ENCODE measurements around the gene KCNT2. TPM values are rescaled to one million over a fixed set of nuclear protein-coding genes. Genes with fewer than 3 reads are reported as not detected.

The KCNT2 gene
- total and polyA plus RNA-seq, 2 donors (not counting 3 experiments of a cell fraction or from before 2014, with no cell fraction given): 0.46 to 1.6 TPM

- Histone ChIP-seq H3K4me1 (ENCODE audit: control insufficient read depth, extremely low read depth, insufficient read depth, low read length) (no peaks in the 10 kb centered on the region), H3K79me2 (ENCODE audit: control insufficient read depth, insufficient read depth, low read length) (no peaks in the 10 kb centered on the region), H3K27ac (ENCODE audit: insufficient read depth, low read depth, low read length) (no peak overlapping the region), H3K4me2 (ENCODE audit: insufficient read depth, low read length) (no peak overlapping the region), H3K36me3 (ENCODE audit: control insufficient read depth in 2 of 2, extremely low read depth in 1 of 2, insufficient read depth in 2 of 2, low read length in 2 of 2) (no peaks in the 10 kb centered on the region), H3K9me3 (replicated peaks; ENCODE audit: control insufficient read depth, insufficient read depth, low read length) (no peaks in the 10 kb centered on the region), H3K9me1 (replicated peaks; ENCODE audit: control insufficient read depth, extremely low read depth, insufficient read depth, low read length) (no peaks in the 10 kb centered on the region), H3K9ac (replicated peaks; ENCODE audit: extremely low read depth, insufficient read depth, low read length) (no peak overlapping the region), H3K4me3 (replicated peaks in 1 of 3; ENCODE audit: insufficient read depth in 1 of 3, low read depth in 1 of 3, low read length in 3 of 3) (no peak overlapping the region), H2AFZ (ENCODE audit: low read depth, low read length) (no peak overlapping the region), H3K27me3 (ENCODE audit: control insufficient read depth in 2 of 2, insufficient read depth in 2 of 2, low read length in 2 of 2) (no peaks in the 10 kb centered on the region), H4K20me1 (replicated peaks; ENCODE audit: control insufficient read depth, extremely low read depth, insufficient read depth, low read length) (no peaks in the 10 kb centered on the region)
- no TSS peak for BruUV-seq (replicated peaks)
- dilution Hi-C loops (cut with MboI; ENCODE audit: extremely low pct_ligation_motif_present, low sequenced_read_pairs) (no loop called here), intact Hi-C loops (cut with micrococcal nuclease) (no loop called here)
- TF ChIP-seq GATA2 (IDR thresholded peaks at IDR 0.05; ENCODE audit: insufficient read depth, insufficient read length, low read depth, low read length) (no peak), MYC (IDR thresholded peaks at IDR 0.05; ENCODE audit: low read depth, low read length) (no peak), MAX (IDR thresholded peaks at IDR 0.05; ENCODE audit: insufficient read depth, insufficient read length) (no peak), JUN (IDR thresholded peaks at IDR 0.05; ENCODE audit: borderline replicate concordance, insufficient read depth, insufficient read length, low read depth) (no peak), POLR2A (IDR thresholded peaks at IDR 0.05; ENCODE audit: low read depth, low read length) (no peak), POLR2AphosphoS5 (IDR thresholded peaks at IDR 0.05; ENCODE audit: insufficient read depth, low read depth, low read length) (no peak), FOS (IDR thresholded peaks at IDR 0.05; ENCODE audit: borderline replicate concordance, insufficient read depth, low read length) (no peak), EZH2 (IDR thresholded peaks at IDR 0.05; ENCODE audit: borderline replicate concordance, low read depth, low read length, severe bottlenecking) (no peak)
- TF ChIP-seq, protein P1, sequence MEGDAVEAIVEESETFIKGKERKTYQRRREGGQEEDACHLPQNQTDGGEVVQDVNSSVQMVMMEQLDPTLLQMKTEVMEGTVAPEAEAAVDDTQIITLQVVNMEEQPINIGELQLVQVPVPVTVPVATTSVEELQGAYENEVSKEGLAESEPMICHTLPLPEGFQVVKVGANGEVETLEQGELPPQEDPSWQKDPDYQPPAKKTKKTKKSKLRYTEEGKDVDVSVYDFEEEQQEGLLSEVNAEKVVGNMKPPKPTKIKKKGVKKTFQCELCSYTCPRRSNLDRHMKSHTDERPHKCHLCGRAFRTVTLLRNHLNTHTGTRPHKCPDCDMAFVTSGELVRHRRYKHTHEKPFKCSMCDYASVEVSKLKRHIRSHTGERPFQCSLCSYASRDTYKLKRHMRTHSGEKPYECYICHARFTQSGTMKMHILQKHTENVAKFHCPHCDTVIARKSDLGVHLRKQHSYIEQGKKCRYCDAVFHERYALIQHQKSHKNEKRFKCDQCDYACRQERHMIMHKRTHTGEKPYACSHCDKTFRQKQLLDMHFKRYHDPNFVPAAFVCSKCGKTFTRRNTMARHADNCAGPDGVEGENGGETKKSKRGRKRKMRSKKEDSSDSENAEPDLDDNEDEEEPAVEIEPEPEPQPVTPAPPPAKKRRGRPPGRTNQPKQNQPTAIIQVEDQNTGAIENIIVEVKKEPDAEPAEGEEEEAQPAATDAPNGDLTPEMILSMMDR (IDR thresholded peaks at IDR 0.05; ENCODE audit: extremely low read depth in 1 of 2, insufficient read depth in 1 of 2, low read depth in 1 of 2, low read length in 2 of 2): no peak
- CTCF ChIA-PET: interaction anchor here (4.7 kb wide), 1 partner anchor 12 kb away, joined by 26 read pairs; no protein-coding TSS in a partner anchor
- FAIRE-seq (no peak), DNase-seq (ENCODE audit: low read depth, low spot score) (no peak)
- POLR2A ChIA-PET: no interaction called here
Measured at GRCh38 chr1:196385109-196385508, 223.1 kb downstream of the KCNT2 start.
